NCI-H2227 treated with DMSO at 0.1 percent for 48 hours (cell line): ENCODE measurements around the gene KCNH1.

Source experiments
- DNase-seq: peaks from one replicate; lab custom pipeline; 2025; lab: John Stamatoyannopoulos, UW

KCNH1 gene

GRCh38 chr1:210800301-210800700, 333.6 kb downstream of the KCNH1 start:
- DNase-seq: no peak

GRCh38 chr1:210797422-210797821, 336.5 kb downstream of the KCNH1 start:
- no peak for DNase-seq

GRCh38 chr1:210796421-210796820, 337.5 kb downstream of the KCNH1 start:
- DNase-seq: no peak

- no peak for DNase-seq
Measured at GRCh38 chr1:210794445-210794844, 339.5 kb downstream of the KCNH1 start.

GRCh38 chr1:210792250-210793102, 341.5 kb downstream of the KCNH1 start:
- DNase-seq: no peak

- no peak for DNase-seq
Measured at GRCh38 chr1:210790196-210790595, 343.8 kb downstream of the KCNH1 start.

GRCh38 chr1:210787800-210788199, 346.1 kb downstream of the KCNH1 start:
- DNase-seq: no peak

- DNase-seq: no peak
Measured at GRCh38 chr1:210786546-210786945, 347.4 kb downstream of the KCNH1 start.

- DNase-seq: no peak
Measured at GRCh38 chr1:210783925-210784324, 350.0 kb downstream of the KCNH1 start.

- DNase-seq: no peak
Measured at GRCh38 chr1:210781652-210782051, 352.3 kb downstream of the KCNH1 start.

GRCh38 chr1:210779269-210779668, 354.7 kb downstream of the KCNH1 start:
- DNase-seq: no peak

GRCh38 chr1:210777914-210778313, 356.0 kb downstream of the KCNH1 start:
- DNase-seq: no peak

- no peak for DNase-seq
Measured at GRCh38 chr1:210776712-210777111, 357.2 kb downstream of the KCNH1 start.

GRCh38 chr1:210775289-210775688, 358.7 kb downstream of the KCNH1 start:
- DNase-seq: no peak

GRCh38 chr1:210773450-210773849, 360.5 kb downstream of the KCNH1 start:
- no peak for DNase-seq

GRCh38 chr1:210771131-210771530, 362.8 kb downstream of the KCNH1 start:
- DNase-seq: no peak

GRCh38 chr1:210770396-210770984, 363.5 kb downstream of the KCNH1 start:
- no peak for DNase-seq

GRCh38 chr1:210769473-210769872, 364.5 kb downstream of the KCNH1 start:
- no peak for DNase-seq

- no peak for DNase-seq
Measured at GRCh38 chr1:210764536-210764935, 369.4 kb downstream of the KCNH1 start.

- DNase-seq: no peak
Measured at GRCh38 chr1:210758761-210759160, 375.2 kb downstream of the KCNH1 start.

- DNase-seq: no peak
Measured at GRCh38 chr1:210758261-210758660, 375.7 kb downstream of the KCNH1 start.

GRCh38 chr1:210757677-210758076, 376.3 kb downstream of the KCNH1 start:
- DNase-seq: no peak

GRCh38 chr1:210755991-210756659, 377.8 kb downstream of the KCNH1 start:
- no peak for DNase-seq
